Vagina (tissue), 2 donors: Measurements from ENCODE around the gene MEF2C. TPM values are rescaled to one million over a fixed set of nuclear protein-coding genes. Genes with fewer than 3 reads are reported as not detected.

ENCODE experiments used
- DNase-seq, 2 donors: peaks; one replicate each; pipeline ENCODE4 v3.0.0-alpha.2; 2017; ENCODE audit errors: extremely low spot score in 2 of 2
- H3K27ac ChIP-seq: fragments of 200-600 bp; sonication (generic); one replicate; pipeline ENCODE4 v1.5.1; 2019
- H3K27me3 ChIP-seq: fragments of 200-600 bp; sonication (generic); one replicate; pipeline ENCODE4 v1.5.1; 2019
- H3K36me3 ChIP-seq, 2 donors: fragments of 200-600 bp; sonication (generic); one replicate each; pipeline ENCODE4 v1.5.1; 2017 to 2019
- H3K4me1 ChIP-seq: fragments of 200-600 bp; sonication (generic); one replicate; pipeline ENCODE4 v1.5.1; 2019
- H3K4me3 ChIP-seq, 2 donors: fragments of 200-600 bp; sonication (generic); 1 replicate in 1 of 2; 2 replicates in 1 of 2; pipeline ENCODE4 v1.5.1; 2016 to 2019
- H3K9me3 ChIP-seq: fragments of 200-600 bp; sonication (generic); one replicate; pipeline ENCODE4 v1.5.1; 2019
- CTCF ChIP-seq, 3 experiments: fragments of 450-650 bp in 2 of 3; fragments of 200-600 bp in 1 of 3; sonication (generic) in 1 of 3; IDR thresholded peaks; one replicate each; pipeline ENCODE4 v1.5.1; 2017 to 2019; ENCODE audit warnings: antibody characterized with exemption in 3 of 3, mild to moderate bottlenecking in 2 of 3, moderate library complexity in 2 of 3
- POLR2A ChIP-seq, 2 donors: fragments of 450-650 bp; IDR thresholded peaks; one replicate each; pipeline ENCODE4 v1.6.1; 2017; ENCODE audit warnings: antibody characterized with exemption in 2 of 2, mild to moderate bottlenecking in 2 of 2, moderate library complexity in 2 of 2
- POLR2AphosphoS5 ChIP-seq, 2 donors: sonication (generic); formaldehyde crosslinking; IDR thresholded peaks; one replicate each; pipeline ENCODE4 v1.9.0; 2017; ENCODE audit warnings: antibody characterized with exemption in 2 of 2, mild to moderate bottlenecking in 2 of 2, low read depth in 1 of 2; ENCODE audit not compliant: insufficient read depth in 1 of 2
- intact Hi-C: fragments of 100-400 bp; cut with DNase I; formaldehyde crosslinking; loops from one replicate; pipeline ENCODE4 v1.15.1; 2023
- total RNA-seq: library from RNA; depleted of rRNA; stranded (reverse); fragments of >200 nt; gene quantifications from one replicate; pipeline ENCODE4 v1.2.3, GENCODE V29; 2016

The MEF2C gene
- total RNA-seq, 1 donor from 2014 or later: 22.3 TPM

GRCh38 chr5:88887342-88887741 lies 4.4 kb upstream of the MEF2C start:
- H3K4me1 ChIP-seq: no peaks in the 10 kb centered on the region

GRCh38 chr5:88886746-88887341 lies 3.9 kb upstream of the MEF2C start:
- DNase-seq: no peak
- H3K4me1 ChIP-seq: no peaks in the 10 kb centered on the region
- no peaks in the 10 kb centered on the region for H3K9me3 ChIP-seq
- no peaks in the 10 kb centered on the region for H3K27me3 ChIP-seq
- intact Hi-C loops: loop anchor here (10.0 kb wide), 1 partner anchor 152 kb away; no protein-coding TSS in a partner anchor
- no peaks in the 10 kb centered on the region for H3K36me3 ChIP-seq
- H3K27ac ChIP-seq: peak overlapping the region; percentile 89
- TF ChIP-seq POLR2A (IDR thresholded peaks at IDR 0.05) (no peak), POLR2AphosphoS5 (IDR thresholded peaks at IDR 0.05; ENCODE audit: insufficient read depth in 1 of 2, low read depth in 1 of 2) (no peak), CTCF (IDR thresholded peaks at IDR 0.05) (no peak)
- H3K4me3 ChIP-seq: peak overlapping the region in 1 of 2 donors; percentile 13

More at GRCh38 chr5:88887342-88887741, 4.4 kb upstream of the MEF2C start:
- Histone ChIP-seq H3K27ac (peak overlapping the region; percentile 89), H3K9me3 (no peaks in the 10 kb centered on the region), H3K4me3 (no peak overlapping the region), H3K36me3 (no peaks in the 10 kb centered on the region), H3K27me3 (no peaks in the 10 kb centered on the region)
- DNase-seq: no peak
- intact Hi-C loops: loop anchor here (10.0 kb wide), 1 partner anchor 153 kb away; no protein-coding TSS in a partner anchor
- TF ChIP-seq POLR2A (IDR thresholded peaks at IDR 0.05): no peak

- Histone ChIP-seq H3K27me3 (no peaks in the 10 kb centered on the region), H3K4me3 (peak overlapping the region; percentile 12 to 13), H3K9me3 (no peaks in the 10 kb centered on the region), H3K4me1 (no peaks in the 10 kb centered on the region), H3K36me3 (no peaks in the 10 kb centered on the region), H3K27ac (peak overlapping the region; percentile 89)
- intact Hi-C loops: loop anchor here (10.0 kb wide), 1 partner anchor 151 kb away; no protein-coding TSS in a partner anchor
- no peak for TF ChIP-seq POLR2A (IDR thresholded peaks at IDR 0.05)
- no peak for TF ChIP-seq CTCF (IDR thresholded peaks at IDR 0.05)
- TF ChIP-seq POLR2AphosphoS5 (IDR thresholded peaks at IDR 0.05; ENCODE audit: insufficient read depth in 1 of 2, low read depth in 1 of 2): no peak
- no peak for DNase-seq
These were observed 3.3 kb upstream of the MEF2C start for GRCh38 chr5:88886252-88886651.

GRCh38 chr5:88885002-88885401 lies 2.0 kb upstream of the MEF2C start:
- no peak for DNase-seq
- H3K27me3 ChIP-seq: no peaks in the 10 kb centered on the region
- no peaks in the 10 kb centered on the region for H3K9me3 ChIP-seq
- H3K4me1 ChIP-seq: no peaks in the 10 kb centered on the region
- TF ChIP-seq POLR2AphosphoS5 (IDR thresholded peaks at IDR 0.05; ENCODE audit: insufficient read depth in 1 of 2, low read depth in 1 of 2): no peak
- peak overlapping the region; percentile 89 for H3K27ac ChIP-seq
- peak overlapping the region in 1 of 2 donors; percentile 67 for H3K4me3 ChIP-seq
- intact Hi-C loops: loop anchor here (10.0 kb wide), 1 partner anchor 150 kb away; no protein-coding TSS in a partner anchor
- H3K36me3 ChIP-seq: no peaks in the 10 kb centered on the region

GRCh38 chr5:88884608-88884877 lies 1.6 kb upstream of the MEF2C start:
- Histone ChIP-seq H3K4me1 (no peaks in the 10 kb centered on the region), H3K27me3 (no peaks in the 10 kb centered on the region), H3K27ac (peak overlapping the region; percentile 89), H3K36me3 (no peaks in the 10 kb centered on the region), H3K9me3 (no peaks in the 10 kb centered on the region), H3K4me3 (peak overlapping the region; percentile 48 to 67)
- no peak for DNase-seq
- TF ChIP-seq POLR2AphosphoS5 (IDR thresholded peaks at IDR 0.05; ENCODE audit: insufficient read depth in 1 of 2, low read depth in 1 of 2) (no peak), CTCF (IDR thresholded peaks at IDR 0.05) (no peak), POLR2A (IDR thresholded peaks at IDR 0.05) (no peak)
- intact Hi-C loops: loop anchor here (5.0 to 10.0 kb wide), 2 partner anchors 57 to 150 kb away; no protein-coding TSS in a partner anchor
